ENCODE data around the gene ARMH2. TPM values are rescaled to one million over a fixed set of nuclear protein-coding genes. Genes with fewer than 3 reads are reported as not detected.

Gene ARMH2
- total and polyA plus RNA-seq, 9 of the 15 experiments (the other 6 are each of a cell fraction or from before 2014, with no cell fraction given), result not detected

DNA sequence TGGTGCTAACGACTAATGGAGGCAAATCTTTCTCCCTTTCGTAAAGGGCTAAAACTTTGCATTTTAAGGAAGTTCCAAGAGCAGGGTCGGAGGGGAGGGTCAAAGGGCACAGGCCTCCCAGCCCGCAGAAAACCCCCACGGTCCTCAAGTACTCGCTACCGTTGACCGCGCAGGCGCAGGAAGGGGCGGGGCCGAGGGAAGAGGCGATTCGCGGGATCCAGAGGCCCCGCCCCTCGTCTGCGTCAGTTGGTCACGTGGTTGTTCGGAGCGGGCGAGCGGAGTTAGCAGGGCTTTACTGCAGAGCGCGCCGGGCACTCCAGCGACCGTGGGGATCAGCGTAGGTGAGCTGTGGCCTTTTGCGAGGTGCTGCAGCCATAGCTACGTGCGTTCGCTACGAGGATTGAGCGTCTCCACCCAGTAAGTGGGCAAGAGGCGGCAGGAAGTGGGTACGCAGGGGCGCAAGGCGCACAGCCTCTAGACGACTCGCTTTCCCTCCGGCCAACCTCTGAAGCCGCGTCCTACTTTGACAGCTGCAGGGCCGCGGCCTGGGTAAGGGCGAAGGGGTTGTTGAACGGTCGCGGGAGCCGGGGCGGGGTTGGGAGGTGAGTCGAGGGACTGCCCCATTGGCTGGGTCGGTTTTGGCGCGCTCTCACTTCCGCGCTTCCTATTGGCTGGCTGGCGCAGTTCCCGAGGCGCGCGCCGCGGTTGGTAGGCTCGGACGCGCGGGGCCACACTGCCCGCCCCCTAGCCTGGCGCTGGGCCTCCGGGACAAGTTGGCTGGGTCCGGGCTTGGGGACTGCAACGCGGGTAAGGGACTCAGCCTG lies 23.8 kb downstream of the ARMH2 start, which contains the start of gene GMNN (continued):
- TF ChIP-seq KLF6 (CRISPR knock-in tag; IDR thresholded peaks at IDR 0.05; ENCODE audit: borderline replicate concordance) (0 out of 2 replicates have a peak, but pooled peaks have one; percentile 8), NCOA6 (IDR thresholded peaks at IDR 0.05) (no peak), SMC3 (conservative IDR thresholded peaks at IDR 0.05; ENCODE audit: insufficient read depth, low read depth, low read length) (0 out of 2 replicates have a peak, but pooled peaks have one; percentile 1), RNF2 (IDR thresholded peaks at IDR 0.05) (peak; percentile 67), ZNF23 (CRISPR knock-in tag; IDR thresholded peaks at IDR 0.05) (no peak), CC2D1A (IDR thresholded peaks at IDR 0.05) (peak; percentile 63), OTX1 (CRISPR knock-in tag; IDR thresholded peaks at IDR 0.05) (peak; percentile 87; the same call in 1 of the 2 replicates), XRCC4 (IDR thresholded peaks at IDR 0.05; ENCODE audit: extremely low read depth, insufficient read depth, insufficient read length) (no peak), RFX7 (CRISPR knock-in tag; IDR thresholded peaks at IDR 0.05) (no peak), HLTF (IDR thresholded peaks at IDR 0.05) (peak; percentile 67; the same call in 1 of the 2 replicates), BCL6 (CRISPR knock-in tag; IDR thresholded peaks at IDR 0.05) (no peak), ILF3 (IDR thresholded peaks at IDR 0.05; ENCODE audit: borderline replicate concordance) (no peak), RAD21 (CRISPR knock-in tag; conservative IDR thresholded peaks at IDR 0.05 in 1 of 2, IDR thresholded peaks at IDR 0.05 in 1 of 2) (no peak), XRCC3 (IDR thresholded peaks at IDR 0.05) (no peak), ZNF778 (CRISPR knock-in tag; IDR thresholded peaks at IDR 0.05) (no peak), ZNF197 (CRISPR knock-in tag; IDR thresholded peaks at IDR 0.05; ENCODE audit: low read depth) (peak; percentile 63; the same call in 1 of the 2 replicates), ZNF311 (CRISPR knock-in tag; IDR thresholded peaks at IDR 0.05) (no peak), YBX1 (IDR thresholded peaks at IDR 0.05) (no peak), POLR3A (IDR thresholded peaks at IDR 0.05; ENCODE audit: borderline replicate concordance, extremely low read depth, insufficient read depth, insufficient read length) (no peak), ATF1 (CRISPR knock-in tag; IDR thresholded peaks at IDR 0.05) (no peak), ATF1 (tag; IDR thresholded peaks at IDR 0.05) (peak; percentile 95), HMG20B (CRISPR knock-in tag; IDR thresholded peaks at IDR 0.05) (no peak), KLF16 (IDR thresholded peaks at IDR 0.05) (no peak), HNRNPH1 (optimal IDR thresholded peaks at IDR 0.05; ENCODE audit: low read depth, low read length) (no peak), ZFP36 (IDR thresholded peaks at IDR 0.05; ENCODE audit: low read depth, low read length, partially characterized antibody) (no peak), ZSCAN29 (IDR thresholded peaks at IDR 0.05) (no peak), HDAC8 (tag; IDR thresholded peaks at IDR 0.05) (0 out of 2 replicates have a peak, but pooled peaks have one; percentile 56)
- TF ChIP-seq, protein P1, sequence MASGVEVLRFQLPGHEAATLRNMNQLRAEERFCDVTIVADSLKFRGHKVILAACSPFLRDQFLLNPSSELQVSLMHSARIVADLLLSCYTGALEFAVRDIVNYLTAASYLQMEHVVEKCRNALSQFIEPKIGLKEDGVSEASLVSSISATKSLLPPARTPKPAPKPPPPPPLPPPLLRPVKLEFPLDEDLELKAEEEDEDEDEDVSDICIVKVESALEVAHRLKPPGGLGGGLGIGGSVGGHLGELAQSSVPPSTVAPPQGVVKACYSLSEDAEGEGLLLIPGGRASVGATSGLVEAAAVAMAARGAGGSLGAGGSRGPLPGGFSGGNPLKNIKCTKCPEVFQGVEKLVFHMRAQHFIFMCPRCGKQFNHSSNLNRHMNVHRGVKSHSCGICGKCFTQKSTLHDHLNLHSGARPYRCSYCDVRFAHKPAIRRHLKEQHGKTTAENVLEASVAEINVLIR (CRISPR knock-in tag; IDR thresholded peaks at IDR 0.05), result peak; percentile 41; the same call in 1 of the 2 replicates
- TF ChIP-seq, protein P2, sequence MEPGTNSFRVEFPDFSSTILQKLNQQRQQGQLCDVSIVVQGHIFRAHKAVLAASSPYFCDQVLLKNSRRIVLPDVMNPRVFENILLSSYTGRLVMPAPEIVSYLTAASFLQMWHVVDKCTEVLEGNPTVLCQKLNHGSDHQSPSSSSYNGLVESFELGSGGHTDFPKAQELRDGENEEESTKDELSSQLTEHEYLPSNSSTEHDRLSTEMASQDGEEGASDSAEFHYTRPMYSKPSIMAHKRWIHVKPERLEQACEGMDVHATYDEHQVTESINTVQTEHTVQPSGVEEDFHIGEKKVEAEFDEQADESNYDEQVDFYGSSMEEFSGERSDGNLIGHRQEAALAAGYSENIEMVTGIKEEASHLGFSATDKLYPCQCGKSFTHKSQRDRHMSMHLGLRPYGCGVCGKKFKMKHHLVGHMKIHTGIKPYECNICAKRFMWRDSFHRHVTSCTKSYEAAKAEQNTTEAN (CRISPR knock-in tag; IDR thresholded peaks at IDR 0.05), result no peak
- TF ChIP-seq, protein P3, sequence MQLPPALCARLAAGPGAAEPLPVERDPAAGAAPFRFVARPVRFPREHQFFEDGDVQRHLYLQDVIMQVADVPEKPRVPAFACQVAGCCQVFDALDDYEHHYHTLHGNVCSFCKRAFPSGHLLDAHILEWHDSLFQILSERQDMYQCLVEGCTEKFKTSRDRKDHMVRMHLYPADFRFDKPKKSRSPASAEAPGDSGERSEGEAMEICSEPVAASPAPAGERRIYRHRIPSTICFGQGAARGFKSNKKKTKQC (CRISPR knock-in tag; IDR thresholded peaks at IDR 0.05), result peak; percentile 85; the same call in 1 of the 2 replicates

Measured in K562 (cell line).